Stimulated activated CD4-positive, alpha-beta T cell treated with anti-CD3 and anti-CD28 coated beads, Interleukin-4, amount 100 ng/mL, for 1 hour (primary cell): ENCODE measurements around the gene TBX1.

ENCODE experiments used
- DNase-seq: peaks from one replicate; pipeline ENCODE4 v3.0.0-alpha.2; 2020

TBX1 gene

GRCh38 chr22:19801340-19802000, 40.9 kb downstream of the TBX1 start:
- DNase-seq, result no peak

GRCh38 chr22:19802001-19802893, 41.7 kb downstream of the TBX1 start:
- no peak for DNase-seq

- no peak for DNase-seq
Measured at GRCh38 chr22:19802894-19803735, 42.5 kb downstream of the TBX1 start.

GRCh38 chr22:19803736-19804267, 43.2 kb downstream of the TBX1 start:
- no peak for DNase-seq

GRCh38 chr22:19805821-19806212, 45.2 kb downstream of the TBX1 start:
- DNase-seq, result no peak

- no peak for DNase-seq
Measured at GRCh38 chr22:19806213-19807160, 45.9 kb downstream of the TBX1 start.

GRCh38 chr22:19807161-19807913, 46.8 kb downstream of the TBX1 start:
- DNase-seq, result no peak

GRCh38 chr22:19807914-19808872, 47.6 kb downstream of the TBX1 start:
- DNase-seq, result no peak

- no peak for DNase-seq
Measured at GRCh38 chr22:19808873-19809478, 48.4 kb downstream of the TBX1 start.

GRCh38 chr22:19809741-19810140, 49.2 kb downstream of the TBX1 start:
- DNase-seq, result no peak

GRCh38 chr22:19810381-19811201, 50.0 kb downstream of the TBX1 start:
- no peak for DNase-seq

- DNase-seq, result no peak
Measured at GRCh38 chr22:19811211-19811621, 50.6 kb downstream of the TBX1 start.

GRCh38 chr22:19811811-19812771, 51.5 kb downstream of the TBX1 start:
- no peak for DNase-seq

GRCh38 chr22:19812910-19813309, 52.3 kb downstream of the TBX1 start:
- DNase-seq, result no peak

GRCh38 chr22:19814428-19814827, 53.9 kb downstream of the TBX1 start:
- DNase-seq, result no peak

GRCh38 chr22:19815093-19815822, 54.7 kb downstream of the TBX1 start:
- no peak for DNase-seq
